Neural progenitor cell (in vitro differentiated cells): Measurements from ENCODE around the gene IFT81. TPM values are rescaled to one million over a fixed set of nuclear protein-coding genes. Genes with fewer than 3 reads are reported as not detected.

Experiments used
- DNase-seq: peaks from one replicate; pipeline ENCODE4 v3.0.0-alpha.2; 2016; ENCODE audit warnings: low spot score
- H2AFZ ChIP-seq: fragments of 200-600 bp; sonication (generic); replicated peaks from 2 replicates; pipeline ENCODE4 v1.6.1; 2016; ENCODE audit warnings: antibody characterized with exemption
- H3F3A ChIP-seq: fragments of 200-600 bp; sonication (generic); 2 replicates; pipeline ENCODE4 v1.6.1; 2016; ENCODE audit warnings: antibody characterized with exemption, low read depth
- H3K27ac ChIP-seq: fragments of 200-600 bp; sonication (generic); 2 replicates; pipeline ENCODE4 v1.5.1; 2016; ENCODE audit warnings: mild to moderate bottlenecking
- H3K27me3 ChIP-seq: fragments of 200-600 bp; sonication (generic); 2 replicates; pipeline ENCODE4 v1.6.1; 2016; ENCODE audit warnings: mild to moderate bottlenecking, moderate library complexity
- H3K36me3 ChIP-seq: fragments of 200-600 bp; sonication (generic); 2 replicates; pipeline ENCODE4 v1.5.1; 2016
- H3K4me1 ChIP-seq: fragments of 200-600 bp; sonication (generic); 2 replicates; pipeline ENCODE4 v1.6.1; 2016; ENCODE audit warnings: mixed run types
- H3K4me2 ChIP-seq: fragments of 200-600 bp; sonication (generic); 2 replicates; pipeline ENCODE4 v1.6.1; 2016
- H3K4me3 ChIP-seq: fragments of 200-600 bp; sonication (generic); 2 replicates; pipeline ENCODE4 v1.5.1; 2016
- H3K79me2 ChIP-seq: fragments of 200-600 bp; sonication (generic); 2 replicates; pipeline ENCODE4 v1.6.1; 2016; ENCODE audit warnings: low read depth
- H3K9ac ChIP-seq: fragments of 200-600 bp; sonication (generic); 2 replicates; pipeline ENCODE4 v1.6.1; 2016
- H3K9me3 ChIP-seq: fragments of 200-600 bp; sonication (generic); 2 replicates; pipeline ENCODE4 v1.5.1; 2016; ENCODE audit warnings: low read depth
- H4K20me1 ChIP-seq: fragments of 200-600 bp; sonication (generic); 2 replicates; pipeline ENCODE4 v1.6.1; 2016; ENCODE audit warnings: low read depth
- H3K27ac Mint-ChIP-seq: 3 replicates; pipeline ENCODE4 v1.8.0; 2021; ENCODE audit warnings: mixed read lengths
- H3K27me3 Mint-ChIP-seq: 2 replicates; pipeline ENCODE4 v1.8.0; 2022; ENCODE audit warnings: low read depth, mild to moderate bottlenecking, inconsistent platforms, moderate library complexity, mixed read lengths; ENCODE audit not compliant: insufficient read depth
- H3K36me3 Mint-ChIP-seq: 3 replicates; pipeline ENCODE4 v1.8.0; 2021; ENCODE audit warnings: mixed read lengths
- H3K4me1 Mint-ChIP-seq: 3 replicates; pipeline ENCODE4 v1.8.0; 2021; ENCODE audit warnings: mixed read lengths
- H3K4me3 Mint-ChIP-seq: 3 replicates; pipeline ENCODE4 v1.8.0; 2021; ENCODE audit warnings: mild to moderate bottlenecking, moderate library complexity, mixed read lengths
- H3K9me3 Mint-ChIP-seq: 3 replicates; pipeline ENCODE4 v1.8.0; 2020; ENCODE audit warnings: mixed read lengths
- EZH2 ChIP-seq: fragments of 200-600 bp; sonication (generic); IDR thresholded peaks from 2 replicates; pipeline ENCODE4 v1.6.1; 2017; ENCODE audit warnings: antibody characterized with exemption, mild to moderate bottlenecking, moderate library complexity
- EZH2phosphoT487 ChIP-seq: fragments of 200-600 bp; sonication (generic); IDR thresholded peaks from 2 replicates; pipeline ENCODE4 v1.6.1; 2017; ENCODE audit warnings: antibody characterized with exemption
- total RNA-seq: library from RNA; depleted of rRNA; stranded (reverse); fragments of >200 nt; gene quantifications from 2 replicates; pipeline ENCODE4 v1.2.3, GENCODE V29; 2015; ENCODE audit warnings: low replicate concordance
- TF ChIP-seq, protein P1 (sequence below): fragments of 200-600 bp; sonication (generic); IDR thresholded peaks from 2 replicates; pipeline ENCODE4 v1.5.1; 2017; ENCODE audit warnings: antibody characterized with exemption, mild to moderate bottlenecking

Gene IFT81
- total RNA-seq, 1 donor from 2014 or later, result 73.8 TPM

DNA sequence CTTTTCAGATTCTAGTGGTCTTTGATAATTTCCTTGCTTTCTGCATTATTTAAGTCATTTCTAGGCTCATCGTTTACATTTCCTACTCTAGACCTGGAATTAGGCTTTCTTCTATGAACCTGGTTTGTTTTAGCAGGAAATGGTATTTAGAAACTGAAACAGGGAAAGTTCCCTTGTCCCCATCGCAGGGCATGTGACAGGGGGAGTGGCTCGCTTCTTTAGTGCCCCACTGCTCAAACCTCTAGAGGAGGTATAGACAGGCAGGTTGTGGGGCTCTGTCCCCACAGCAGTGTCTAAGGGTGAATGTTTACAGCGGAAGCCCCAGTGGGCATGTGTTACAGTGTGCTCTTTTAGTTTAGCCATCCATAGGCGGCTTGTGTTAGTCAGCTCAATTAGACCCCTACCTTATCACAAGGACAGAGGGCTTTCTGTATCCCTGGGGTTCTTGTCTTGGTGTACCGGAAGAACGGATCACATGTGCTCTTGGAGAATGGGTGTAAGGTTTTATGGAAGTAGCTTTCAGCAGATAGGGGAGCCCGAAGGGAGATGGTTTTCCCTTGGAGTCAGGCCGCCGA is 25.0 kb downstream of the IFT81 start:
- Mint-ChIP-seq H3K4me1 (no peaks in the 10 kb centered on the region), H3K27me3 (no peaks in the 10 kb centered on the region), H3K4me3 (no peak overlapping the region), H3K27ac (no peak overlapping the region), H3K36me3 (peaks cover 49% of the 10 kb centered on the region), H3K9me3 (no peaks in the 10 kb centered on the region)
- no peak for DNase-seq
- Histone ChIP-seq H3K79me2 (no peaks in the 10 kb centered on the region), H3K4me3 (no peak overlapping the region), H3K9ac (no peak overlapping the region), H3K4me1 (no peaks in the 10 kb centered on the region), H3K27me3 (no peaks in the 10 kb centered on the region), H2AFZ (no peak overlapping the region), H3K36me3 (peaks cover 50% of the 10 kb centered on the region), H4K20me1 (no peaks in the 10 kb centered on the region), H3K27ac (no peak overlapping the region), H3F3A (peaks cover 3% of the 10 kb centered on the region), H3K4me2 (no peak overlapping the region), H3K9me3 (no peaks in the 10 kb centered on the region)
- TF ChIP-seq EZH2 (no peak), EZH2phosphoT487 (no peak)
- TF ChIP-seq, protein P1, sequence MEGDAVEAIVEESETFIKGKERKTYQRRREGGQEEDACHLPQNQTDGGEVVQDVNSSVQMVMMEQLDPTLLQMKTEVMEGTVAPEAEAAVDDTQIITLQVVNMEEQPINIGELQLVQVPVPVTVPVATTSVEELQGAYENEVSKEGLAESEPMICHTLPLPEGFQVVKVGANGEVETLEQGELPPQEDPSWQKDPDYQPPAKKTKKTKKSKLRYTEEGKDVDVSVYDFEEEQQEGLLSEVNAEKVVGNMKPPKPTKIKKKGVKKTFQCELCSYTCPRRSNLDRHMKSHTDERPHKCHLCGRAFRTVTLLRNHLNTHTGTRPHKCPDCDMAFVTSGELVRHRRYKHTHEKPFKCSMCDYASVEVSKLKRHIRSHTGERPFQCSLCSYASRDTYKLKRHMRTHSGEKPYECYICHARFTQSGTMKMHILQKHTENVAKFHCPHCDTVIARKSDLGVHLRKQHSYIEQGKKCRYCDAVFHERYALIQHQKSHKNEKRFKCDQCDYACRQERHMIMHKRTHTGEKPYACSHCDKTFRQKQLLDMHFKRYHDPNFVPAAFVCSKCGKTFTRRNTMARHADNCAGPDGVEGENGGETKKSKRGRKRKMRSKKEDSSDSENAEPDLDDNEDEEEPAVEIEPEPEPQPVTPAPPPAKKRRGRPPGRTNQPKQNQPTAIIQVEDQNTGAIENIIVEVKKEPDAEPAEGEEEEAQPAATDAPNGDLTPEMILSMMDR, result no peak

DNA sequence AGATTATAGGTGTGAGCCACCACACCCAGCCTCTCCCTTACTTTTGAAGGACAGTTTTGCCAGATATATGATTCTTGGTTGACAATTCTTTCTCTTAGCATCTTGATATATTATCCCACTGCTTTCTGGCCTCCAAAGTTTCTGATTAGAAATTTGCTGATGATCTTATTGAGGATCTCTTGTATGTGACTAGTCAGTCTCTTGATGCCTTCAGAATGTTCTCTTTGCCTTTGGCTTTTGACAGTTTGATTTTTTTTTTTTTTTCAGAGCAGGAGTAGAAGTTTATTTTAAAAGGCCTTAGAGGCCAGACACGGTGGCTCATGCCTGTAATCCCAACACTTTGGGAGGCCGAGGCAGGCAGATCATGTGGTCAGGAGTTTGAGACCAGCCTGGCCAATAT is 32.6 kb downstream of the IFT81 start:
- H3F3A ChIP-seq, result peaks cover 1% of the 10 kb centered on the region
- no peak overlapping the region for H3K27ac ChIP-seq
- peaks cover 6% of the 10 kb centered on the region for H3K4me1 ChIP-seq
- no peak overlapping the region for H3K9ac ChIP-seq
- H2AFZ ChIP-seq, result no peak overlapping the region
- H3K27me3 ChIP-seq, result no peaks in the 10 kb centered on the region
- no peaks in the 10 kb centered on the region for H3K4me1 Mint-ChIP-seq
- H3K36me3 Mint-ChIP-seq, result peaks cover 62% of the 10 kb centered on the region
- H3K4me2 ChIP-seq, result no peak overlapping the region
- H3K27me3 Mint-ChIP-seq, result no peaks in the 10 kb centered on the region
- H4K20me1 ChIP-seq, result no peaks in the 10 kb centered on the region
- no peak for DNase-seq
- H3K79me2 ChIP-seq, result no peaks in the 10 kb centered on the region
- H3K4me3 ChIP-seq, result no peak overlapping the region
- TF ChIP-seq EZH2 (no peak), EZH2phosphoT487 (no peak)
- TF ChIP-seq, protein P1, result no peak
- H3K27ac Mint-ChIP-seq, result no peak overlapping the region
- H3K9me3 ChIP-seq, result no peaks in the 10 kb centered on the region
- peaks cover 22% of the 10 kb centered on the region for H3K9me3 Mint-ChIP-seq
- no peak overlapping the region for H3K4me3 Mint-ChIP-seq
- H3K36me3 ChIP-seq, result peaks cover 37% of the 10 kb centered on the region

DNA sequence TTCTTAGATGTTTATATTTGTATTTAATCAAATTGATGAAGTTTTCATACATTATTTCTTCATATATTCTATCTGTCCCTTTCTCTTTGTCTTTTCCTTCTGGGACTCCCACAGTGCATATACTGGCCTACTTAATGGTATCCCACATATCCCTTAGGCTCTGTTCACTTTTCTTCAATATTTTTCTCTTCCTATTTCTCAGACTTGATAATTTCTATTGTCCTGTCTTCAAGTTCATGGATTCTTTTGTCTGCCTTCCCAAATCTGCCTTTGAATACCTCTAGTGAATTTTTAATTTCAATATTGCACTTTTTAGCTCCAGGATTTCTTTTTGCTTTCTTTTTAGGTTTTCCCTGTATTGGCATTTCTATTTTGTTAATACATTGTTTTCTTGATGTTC is 33.4 kb downstream of the IFT81 start:
- Histone ChIP-seq H3K27me3 (no peaks in the 10 kb centered on the region), H3K36me3 (peaks cover 29% of the 10 kb centered on the region), H3K27ac (no peak overlapping the region), H3F3A (no peaks in the 10 kb centered on the region), H3K4me3 (no peak overlapping the region), H3K9me3 (no peaks in the 10 kb centered on the region), H4K20me1 (no peaks in the 10 kb centered on the region), H3K9ac (no peak overlapping the region), H3K4me2 (no peak overlapping the region), H3K4me1 (peaks cover 6% of the 10 kb centered on the region), H3K79me2 (no peaks in the 10 kb centered on the region), H2AFZ (no peak overlapping the region)
- Mint-ChIP-seq H3K4me1 (no peaks in the 10 kb centered on the region), H3K4me3 (no peak overlapping the region), H3K36me3 (peaks cover 61% of the 10 kb centered on the region), H3K27ac (no peak overlapping the region), H3K27me3 (no peaks in the 10 kb centered on the region), H3K9me3 (peaks cover 22% of the 10 kb centered on the region)
- no peak for DNase-seq
- TF ChIP-seq EZH2phosphoT487 (no peak), EZH2 (no peak)
- TF ChIP-seq, protein P1, result no peak
